ENCODE results near the gene ATP5IF1. TPM values are rescaled to one million over a fixed set of nuclear protein-coding genes. Genes with fewer than 3 reads are reported as not detected.

ATP5IF1 gene
- total RNA-seq (2021; fragmentation: NEBNext Ultra II Directional; extraction: Animal tissue kit (Norgen Biotek cat#: 25700)) (198 and 202 TPM in 2 replicates), polyA plus RNA-seq (2011; rRNA removed) (242 and 292 TPM in 2 replicates), polyA minus RNA-seq (2011; rRNA and poly(A)+ RNA removed) (16.3 and 22.7 TPM in 2 replicates)
- polyA plus RNA-seq (2011; cell fraction: cytosol; rRNA removed), result 541 TPM
- polyA plus RNA-seq (2011; cell fraction: nucleus; rRNA removed), result 149 TPM
- polyA plus RNA-seq (2012, experiment 1 of 2), result 353 to 427 TPM (median 404 TPM) in 4 replicates
- polyA plus RNA-seq (2012, experiment 2 of 2), result 148 TPM
- polyA plus RNA-seq (2013, experiment 1 of 2), result 547 TPM
- polyA plus RNA-seq (2013, experiment 2 of 2), result 580 TPM
- 88.7 TPM for polyA minus RNA-seq (2011; cell fraction: cytosol; rRNA and poly(A)+ RNA removed)
- polyA minus RNA-seq (2011; cell fraction: nucleus; rRNA and poly(A)+ RNA removed), result 56.0 TPM
- long read RNA-seq, experiment 1, transcript ATP5IF1-201 (3 exons, 494 nt), result major isoform, 89 of 120 reads
- long read RNA-seq, experiment 1, transcript ATP5IF1-202 (2 exons, 1,855 nt), result minor isoform, 5 of 120 reads
- long read RNA-seq, experiment 1, partial matches to known transcripts, result 8 of 120 reads
- long read RNA-seq, experiment 1, other reads (novel, unspliced or antisense), result 18 of 120 reads
- long read RNA-seq, experiment 2, transcript ATP5IF1-202 (2 exons, 1,855 nt), result major isoform, 9 of 13 reads
- long read RNA-seq, experiment 2, partial matches to known transcripts, result 0 of 13 reads
- long read RNA-seq, experiment 2, other reads (novel, unspliced or antisense), result 2 of 13 reads

GRCh38 chr1:28235755-28236655 lies at the start of gene ATP5IF1:
ATP5IF1 (plus strand) TSS chr1:28236124; CDS start chr1:28236184, 60 bp downstream.
- H3K27ac ChIP-seq (ENCODE audit: low read depth, low read length), result peak within 1 kb of the TSS; percentile 84
- peak; percentile 81 for TF ChIP-seq RBBP5 (IDR thresholded peaks at IDR 0.05; ENCODE audit: borderline replicate concordance, low read depth, low read length)
- TF ChIP-seq POLR2AphosphoS5 (IDR thresholded peaks at IDR 0.05; ENCODE audit: low read depth, low read length), result peak; percentile 97
- TF ChIP-seq BCL11A (IDR thresholded peaks at IDR 0.05; ENCODE audit: low read depth in 2 of 2, low read length in 2 of 2), result no peak
- peak; percentile 85 for TF ChIP-seq CREB1 (IDR thresholded peaks at IDR 0.05)

More at GRCh38 chr1:28235755-28236655, at the start of gene ATP5IF1:
- ChIA-PET POLR2A (ENCODE audit: partially characterized antibody) (interaction anchor here (0.8 to 9.1 kb wide), 14 partner anchors 8 to 342 kb away, joined by 3 to 116 read pairs (median 4); partner anchors contain the start of genes PHACTR4, RCC1 and SESN2), CTCF (ENCODE audit: partially characterized antibody) (interaction anchor here (0.5 to 4.0 kb wide), 6 partner anchors 9 to 145 kb away, joined by 3 to 21 read pairs (median 4); no protein-coding TSS in a partner anchor)
- peaks cover 12% of the 10 kb centered on the region for H3K79me1 ChIP-seq (ENCODE audit: low read depth, low read length)
- H2BK15ac ChIP-seq (ENCODE audit: low read length), result 0 out of 2 replicates have a peak within 1 kb of the TSS, but pooled peaks have one; percentile 99
- H3K18ac ChIP-seq (ENCODE audit: extremely low read depth, low read length), result peak within 1 kb of the TSS; percentile 99
- FAIRE-seq, result no peak
- H4K91ac ChIP-seq (replicated peaks; ENCODE audit: insufficient read length, low read length), result peak within 1 kb of the TSS; percentile 88
- no peaks in the 10 kb centered on the region for H3K27me3 ChIP-seq (replicated peaks in 1 of 4; ENCODE audit: control insufficient read depth in 3 of 4, extremely low read depth in 1 of 4, insufficient read depth in 3 of 4, low read length in 3 of 4)
- WGBS, 2 experiments (ENCODE audit: extremely low coverage in 1 of 2, insufficient coverage in 1 of 2, insufficient read length in 1 of 2, insufficient replicate concordance in 2 of 2, low coverage in 1 of 2, low lambda C conversion rate in 2 of 2, missing lambda C conversion rate in 1 of 2), result 2% methylated on average over 60 of the region's 60 CpGs; no CpG with 5 or more reads in 1 of the 2 experiments
- H2AK5ac ChIP-seq (ENCODE audit: low read depth, low read length), result no peak within 1 kb of the TSS
- peaks cover 12 to 40% of the 10 kb centered on the region in 2 experiments for H3K79me2 ChIP-seq (ENCODE audit: control insufficient read depth in 1 of 2, insufficient read depth in 2 of 2, low read length in 2 of 2)
- peak within 1 kb of the TSS; percentile 80 to 98 (median 95) for H3K9ac ChIP-seq (replicated peaks in 1 of 4; ENCODE audit: extremely low read depth in 1 of 4, low read depth in 3 of 4, low read length in 3 of 4)
- H3K23me2 ChIP-seq (ENCODE audit: low read depth, low read length), result peaks cover 11% of the 10 kb centered on the region; the same call in 1 of the 2 replicates
- 0 out of 2 replicates have a peak within 1 kb of the TSS, but pooled peaks have one; percentile 23 for H2BK20ac ChIP-seq (ENCODE audit: low read length)
- H3K23ac ChIP-seq (ENCODE audit: insufficient read length), result no peak within 1 kb of the TSS
- peak within 1 kb of the TSS; percentile 96 for H2BK5ac ChIP-seq (ENCODE audit: low read depth, low read length)
- peak within 1 kb of the TSS; percentile 58 for H2AFZ ChIP-seq (ENCODE audit: low read length)
- no peaks in the 10 kb centered on the region for H4K20me1 ChIP-seq (replicated peaks in 1 of 2; ENCODE audit: control insufficient read depth in 1 of 2, insufficient read depth in 2 of 2, low read length in 2 of 2)
- peak within 1 kb of the TSS; percentile 92; the same call in 1 of the 2 replicates for H4K8ac ChIP-seq (ENCODE audit: extremely low read depth, insufficient read depth, low read length)
- H3K9me3 ChIP-seq (ENCODE audit: insufficient read depth in 2 of 2, low read depth in 1 of 2, low read length in 1 of 2), result no peaks in the 10 kb centered on the region
- peak within 1 kb of the TSS; percentile 87 to 93 for H3K4me2 ChIP-seq (ENCODE audit: insufficient read depth in 1 of 2, low read depth in 2 of 2, low read length in 2 of 2)
- H2BK120ac ChIP-seq (replicated peaks; ENCODE audit: low read depth, low read length), result no peak within 1 kb of the TSS
- H3K4ac ChIP-seq (replicated peaks; ENCODE audit: insufficient read length, low read depth, low read length), result peak within 1 kb of the TSS; percentile 29
- peak within 1 kb of the TSS; percentile 89 for H2BK12ac ChIP-seq (ENCODE audit: low read depth, low read length)
- H4K5ac ChIP-seq (ENCODE audit: insufficient read length, low read depth, low read length), result peak within 1 kb of the TSS; percentile 38
- H3K4me1 ChIP-seq (replicated peaks in 1 of 4; ENCODE audit: control insufficient read depth in 3 of 4, insufficient read depth in 4 of 4, low read length in 3 of 4), result peaks cover 0 to 4% (median 4%) of the 10 kb centered on the region in 4 experiments; a peak in 4 of 7 replicates
- DNase-seq (ENCODE audit: low read depth in 1 of 2, low spot score in 2 of 2), result peak; percentile 88 to 90
- H3K56ac ChIP-seq (replicated peaks; ENCODE audit: insufficient read length, low read depth, low read length), result peak within 1 kb of the TSS; percentile 70
- no peak within 1 kb of the TSS for H3K14ac ChIP-seq (ENCODE audit: insufficient read length)
- peak within 1 kb of the TSS; percentile 94 to 99 (median 96) for H3K4me3 ChIP-seq (ENCODE audit: extremely low read depth in 1 of 4, insufficient read depth in 2 of 4, low read depth in 3 of 4, low read length in 4 of 4)
- peaks cover 2 to 10% (median 8%) of the 10 kb centered on the region in 4 experiments; a peak in 5 of 8 replicates for H3K36me3 ChIP-seq (ENCODE audit: control insufficient read depth in 2 of 4, insufficient read depth in 4 of 4, low read length in 3 of 4)

Measured in H1 (cell line).